ENCODE data around the gene MMP23B. TPM values are rescaled to one million over a fixed set of nuclear protein-coding genes. Genes with fewer than 3 reads are reported as not detected.
A peak's percentile ranks its signal among the peaks of the same experiment; 100 is the strongest.

MMP23B gene
- total RNA-seq, 4 donors from 2014 or later, result 0.67 to 7.8 (median 3.5) TPM

DNA sequence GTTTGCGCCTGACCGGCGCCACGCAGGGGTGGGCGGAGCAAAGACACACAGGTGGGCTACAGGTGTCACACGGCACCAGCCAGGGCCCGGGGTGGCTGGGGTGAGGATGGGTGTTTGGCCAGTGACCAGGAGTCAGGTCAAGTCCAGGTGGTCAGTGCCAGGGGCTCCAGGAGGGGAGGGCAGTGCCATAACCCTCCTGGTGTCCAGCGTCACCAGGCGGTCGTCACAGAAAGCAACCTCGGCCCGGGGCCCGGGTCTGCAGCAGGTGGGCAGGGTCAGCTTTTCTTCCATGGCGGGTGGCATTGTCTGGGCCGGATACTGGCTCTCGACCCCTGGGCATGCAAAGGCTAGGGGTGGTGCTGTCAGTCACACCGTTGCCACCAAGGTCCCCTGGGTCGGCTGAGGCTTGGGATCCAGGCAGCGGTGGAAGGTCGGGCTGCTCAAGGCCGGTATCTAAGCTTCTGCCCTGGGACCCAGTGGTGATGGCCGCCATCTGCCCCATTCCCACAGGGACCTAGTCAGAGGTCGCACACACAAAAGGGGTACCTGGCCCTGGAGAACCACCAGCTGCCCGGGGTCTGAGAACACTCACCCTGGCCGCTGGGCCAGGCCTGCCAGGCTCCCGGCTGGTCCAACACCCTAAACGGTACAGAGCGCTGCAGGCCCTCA, 33.8 kb upstream of the MMP23B start:
- TF ChIP-seq, protein P1, sequence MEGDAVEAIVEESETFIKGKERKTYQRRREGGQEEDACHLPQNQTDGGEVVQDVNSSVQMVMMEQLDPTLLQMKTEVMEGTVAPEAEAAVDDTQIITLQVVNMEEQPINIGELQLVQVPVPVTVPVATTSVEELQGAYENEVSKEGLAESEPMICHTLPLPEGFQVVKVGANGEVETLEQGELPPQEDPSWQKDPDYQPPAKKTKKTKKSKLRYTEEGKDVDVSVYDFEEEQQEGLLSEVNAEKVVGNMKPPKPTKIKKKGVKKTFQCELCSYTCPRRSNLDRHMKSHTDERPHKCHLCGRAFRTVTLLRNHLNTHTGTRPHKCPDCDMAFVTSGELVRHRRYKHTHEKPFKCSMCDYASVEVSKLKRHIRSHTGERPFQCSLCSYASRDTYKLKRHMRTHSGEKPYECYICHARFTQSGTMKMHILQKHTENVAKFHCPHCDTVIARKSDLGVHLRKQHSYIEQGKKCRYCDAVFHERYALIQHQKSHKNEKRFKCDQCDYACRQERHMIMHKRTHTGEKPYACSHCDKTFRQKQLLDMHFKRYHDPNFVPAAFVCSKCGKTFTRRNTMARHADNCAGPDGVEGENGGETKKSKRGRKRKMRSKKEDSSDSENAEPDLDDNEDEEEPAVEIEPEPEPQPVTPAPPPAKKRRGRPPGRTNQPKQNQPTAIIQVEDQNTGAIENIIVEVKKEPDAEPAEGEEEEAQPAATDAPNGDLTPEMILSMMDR (IDR thresholded peaks at IDR 0.05), result no peak
- no peak for TF ChIP-seq POLR2A (IDR thresholded peaks at IDR 0.05)
- H3K36me3 ChIP-seq, result no peaks in the 10 kb centered on the region
- no peak overlapping the region for H3K27ac ChIP-seq
- no peak overlapping the region for H3K4me3 ChIP-seq (replicated peaks in 1 of 3)
- H3K9me3 ChIP-seq, result no peaks in the 10 kb centered on the region
- peaks cover 10 to 35% of the 10 kb centered on the region in 2 donors for H3K4me1 ChIP-seq
- no peaks in the 10 kb centered on the region for H3K27me3 ChIP-seq
- intact Hi-C loops (cut with DNase I), result no loop called here
- WGBS, 2 donors, result 90 to 91% methylated on average over 22 to 24 of the region's 28 CpGs
- DNase-seq, result no peak

DNA sequence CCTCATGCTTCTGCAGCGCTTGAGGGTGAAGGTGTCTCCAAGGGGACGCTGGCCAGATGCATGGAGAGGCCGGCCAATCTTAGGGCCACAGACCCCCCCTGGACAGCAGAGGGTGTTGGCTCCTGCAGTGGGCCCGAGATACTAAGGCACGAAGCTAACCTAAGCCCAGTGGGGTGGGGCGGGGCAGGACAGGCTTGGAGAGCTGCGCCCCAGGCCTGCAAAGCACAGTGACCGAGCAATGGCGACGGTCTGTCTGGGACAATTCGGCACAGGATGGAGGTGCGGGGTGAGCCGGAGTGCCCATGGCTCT, 33.3 kb upstream of the MMP23B start:
- WGBS, 2 donors, result 85 to 100% methylated on average over 4 to 13 of the region's 13 CpGs
- no peaks in the 10 kb centered on the region for H3K27me3 ChIP-seq
- TF ChIP-seq, protein P1 (IDR thresholded peaks at IDR 0.05), result no peak
- no peak for TF ChIP-seq POLR2A (IDR thresholded peaks at IDR 0.05)
- intact Hi-C loops (cut with DNase I), result no loop called here
- no peak overlapping the region for H3K27ac ChIP-seq
- no peaks in the 10 kb centered on the region for H3K9me3 ChIP-seq
- no peak overlapping the region for H3K4me3 ChIP-seq (replicated peaks in 1 of 3)
- peaks cover 10 to 35% of the 10 kb centered on the region in 2 donors for H3K4me1 ChIP-seq
- H3K36me3 ChIP-seq, result no peaks in the 10 kb centered on the region
- no peak for DNase-seq

DNA sequence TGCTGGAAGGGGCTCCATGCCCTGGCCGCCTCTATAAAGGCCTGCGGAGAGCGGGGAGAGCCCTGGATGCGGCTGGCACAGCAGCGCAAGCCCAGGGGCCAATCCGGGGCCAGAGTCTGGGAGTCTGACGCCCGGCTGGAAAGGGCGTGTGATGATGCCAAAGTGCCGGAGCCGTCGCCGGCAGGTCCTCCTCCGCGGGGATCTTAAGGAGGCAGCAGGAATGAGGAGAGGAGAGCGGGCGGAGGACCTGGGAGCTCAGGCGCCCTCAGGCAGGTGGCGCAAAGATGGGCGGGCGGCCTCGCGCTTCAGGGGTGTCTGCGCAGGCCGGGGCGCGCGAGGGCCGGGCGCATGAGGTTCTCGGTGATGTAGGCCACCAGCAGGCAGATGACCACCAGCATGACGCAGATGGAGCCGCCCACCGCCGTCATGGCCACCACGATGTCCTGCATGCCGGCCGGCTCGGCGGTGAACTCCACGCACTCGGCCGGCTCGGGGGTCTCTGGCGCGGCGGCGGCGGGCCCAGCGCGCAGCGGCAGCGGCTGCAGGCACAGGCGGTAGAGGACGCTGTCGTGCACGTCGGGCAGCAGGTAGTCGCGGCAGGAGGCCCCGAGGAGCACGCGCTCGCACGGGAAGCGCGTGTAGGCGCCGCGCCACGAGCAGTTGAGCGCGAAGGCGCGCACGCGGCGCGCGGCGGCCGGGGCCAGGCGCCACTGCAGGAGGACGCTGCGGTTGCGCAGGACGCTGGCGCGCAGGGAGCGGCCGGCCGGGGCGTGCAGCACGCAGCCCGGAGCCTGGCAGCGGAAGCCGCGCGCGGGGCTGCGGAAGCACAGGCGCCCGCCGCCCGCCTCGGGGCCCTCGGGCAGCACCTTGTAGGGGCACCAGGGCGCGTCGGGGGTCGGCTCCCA, 32.7 kb upstream of the MMP23B start:
- Histone ChIP-seq H3K9me3 (no peaks in the 10 kb centered on the region), H3K27ac (no peak overlapping the region), H3K27me3 (no peaks in the 10 kb centered on the region), H3K4me3 (replicated peaks in 1 of 3) (no peak overlapping the region), H3K4me1 (peaks cover 10 to 35% of the 10 kb centered on the region in 2 donors), H3K36me3 (no peaks in the 10 kb centered on the region)
- peak; percentile 22 to 28 for DNase-seq
- intact Hi-C loops (cut with DNase I), result no loop called here
- WGBS, 2 donors, result 25 to 42% methylated on average over 10 to 32 of the region's 111 CpGs
- TF ChIP-seq POLR2A (IDR thresholded peaks at IDR 0.05), result no peak
- TF ChIP-seq, protein P1 (IDR thresholded peaks at IDR 0.05), result no peak

DNA sequence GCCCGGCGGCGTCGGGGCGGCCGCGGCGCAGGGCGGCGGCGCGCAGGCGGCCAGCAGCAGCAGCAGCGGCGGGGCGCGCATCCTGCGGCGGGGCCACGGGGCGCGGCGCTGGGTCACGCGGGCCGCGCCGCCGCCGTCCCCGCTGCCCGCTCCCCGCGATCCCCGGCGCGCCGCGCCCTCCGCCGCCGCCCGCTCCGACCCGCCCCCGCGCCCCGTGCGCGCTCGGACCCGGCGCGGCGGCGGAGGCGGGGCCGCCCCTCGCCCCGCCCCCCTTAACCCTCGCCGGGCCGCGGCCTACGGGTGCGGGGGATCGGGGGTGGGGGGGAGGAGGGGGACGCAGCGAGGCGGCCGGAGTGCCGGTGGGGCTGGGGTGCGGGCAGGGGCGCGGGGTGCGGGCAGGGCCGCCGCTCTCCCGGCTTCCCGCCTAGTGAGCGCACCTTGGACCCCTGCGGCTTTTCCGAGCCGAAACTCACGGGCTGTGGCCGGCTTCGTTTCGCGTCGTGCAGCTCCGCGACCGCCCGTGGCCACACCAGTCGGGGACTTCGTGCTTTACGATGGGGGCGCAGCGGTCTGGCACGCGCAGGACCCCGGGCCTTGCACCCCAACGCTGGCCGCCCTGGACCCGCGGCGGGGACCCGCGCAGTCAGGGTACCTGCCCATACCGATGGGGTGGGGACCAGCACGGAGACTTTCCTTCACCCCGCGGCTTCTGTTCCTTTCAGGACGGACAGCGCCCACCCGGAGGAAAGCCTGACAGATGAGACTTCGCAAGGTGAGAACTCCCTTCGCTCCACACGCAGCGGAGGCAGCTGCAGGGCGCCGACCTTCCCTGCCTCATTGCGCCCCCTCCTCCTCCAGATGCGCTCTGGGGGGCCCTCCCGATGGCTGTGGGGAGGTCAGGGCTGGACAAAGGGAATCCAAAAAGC, 31.8 kb upstream of the MMP23B start, which contains the start of gene FNDC10:
TSS of gene FNDC10 (minus strand) at position 201 of the 926 bp plus-strand sequence. CDS start at position 81, 120 bp downstream.
- Histone ChIP-seq H3K27ac (no peak within 1 kb of the TSS), H3K4me1 (peaks cover 10 to 35% of the 10 kb centered on the region in 2 donors), H3K4me3 (replicated peaks in 1 of 3) (peak within 1 kb of the TSS in 1 of 3 donors; percentile 40), H3K9me3 (no peaks in the 10 kb centered on the region), H3K36me3 (no peaks in the 10 kb centered on the region), H3K27me3 (no peaks in the 10 kb centered on the region)
- no peak for TF ChIP-seq POLR2A (IDR thresholded peaks at IDR 0.05)
- TF ChIP-seq, protein P1 (IDR thresholded peaks at IDR 0.05), result no peak
- intact Hi-C loops (cut with DNase I), result no loop called here
- 7 to 12% methylated on average over 5 to 15 of the region's 125 CpGs for WGBS, 2 donors
- no peak for DNase-seq
